ENCODE data around the gene FBXL19. TPM values are rescaled to one million over a fixed set of nuclear protein-coding genes. Genes with fewer than 3 reads are reported as not detected.

FBXL19 gene
- total and polyA plus RNA-seq, 2 of the 13 experiments (the other 11 are each of a cell fraction or from before 2014, with no cell fraction given): 6.0 to 13.7 TPM

- Histone ChIP-seq H4K20me1 (ENCODE audit: insufficient read depth, low read length) (no peaks in the 10 kb centered on the region), H3K27me3 (ENCODE audit: control insufficient read depth in 1 of 2, insufficient read depth in 2 of 2, low read length in 2 of 2) (no peaks in the 10 kb centered on the region), H3K4me3 (replicated peaks in 1 of 3; ENCODE audit: insufficient read depth in 1 of 3, low read depth in 2 of 3, low read length in 3 of 3) (no peak overlapping the region), H3K27ac (ENCODE audit: extremely low read length, insufficient read depth, low read length) (no peak overlapping the region), H2AFZ (ENCODE audit: low read length) (no peak overlapping the region), H3K79me2 (ENCODE audit: insufficient read depth, low read length) (no peaks in the 10 kb centered on the region), H3K9ac (ENCODE audit: insufficient read depth, low read depth, low read length) (no peak overlapping the region), H3K9me3 (ENCODE audit: low read length) (no peaks in the 10 kb centered on the region), H3K4me2 (ENCODE audit: low read depth, low read length) (no peak overlapping the region), H3K4me1 (ENCODE audit: insufficient read depth, low read length) (no peaks in the 10 kb centered on the region), H3K36me3 (replicated peaks in 1 of 2; ENCODE audit: control insufficient read depth in 1 of 2, insufficient read depth in 2 of 2, low read length in 2 of 2) (peaks cover 61 to 86% of the 10 kb centered on the region in 2 experiments)
- TF ChIP-seq KIAA2018 (CRISPR knock-in tag; IDR thresholded peaks at IDR 0.05; ENCODE audit: borderline replicate concordance) (no peak), NPAS2 (CRISPR knock-in tag; IDR thresholded peaks at IDR 0.05; ENCODE audit: borderline replicate concordance) (no peak), AGO2 (optimal IDR thresholded peaks at IDR 0.05; ENCODE audit: low read depth, low read length) (peak; percentile 95), RBM22 (optimal IDR thresholded peaks at IDR 0.05; ENCODE audit: low read length) (peak; percentile 74), POLR2A (IDR thresholded peaks at IDR 0.05; ENCODE audit: insufficient read depth in 1 of 2, low read depth in 2 of 2, low read length in 2 of 2) (0 out of 4 replicates have a peak, but pooled peaks of 1 of the 2 experiments have one; percentile 22), RBFOX2 (IDR thresholded peaks at IDR 0.05; ENCODE audit: low read depth, low read length) (peak; percentile 63), ZNF235 (CRISPR knock-in tag; IDR thresholded peaks at IDR 0.05; ENCODE audit: borderline replicate concordance) (no peak), HNF1A (IDR thresholded peaks at IDR 0.05; ENCODE audit: low read depth) (no peak), HNF1A (CRISPR knock-in tag; IDR thresholded peaks at IDR 0.05; ENCODE audit: borderline replicate concordance) (no peak), DNMT1 (CRISPR knock-in tag; IDR thresholded peaks at IDR 0.05) (0 out of 2 replicates have a peak, but pooled peaks have one; percentile 27)
- no peak for FAIRE-seq
- POLR2A ChIA-PET: interaction anchor here (0.6 kb wide), 1 partner anchor 26 kb away, joined by 3 read pairs; no protein-coding TSS in a partner anchor
- peak; percentile 7; the same call in 2 of the 3 replicates for ATAC-seq
- intact Hi-C loops (cut with micrococcal nuclease; ENCODE audit: unreplicated experiment) (no loop called here), in situ Hi-C loops (cut with HindIII; ENCODE audit: extremely low pct_ligation_motif_present, low pct_unique_long_range_greater_than_20kb) (no loop called here)
- CTCF ChIA-PET (ENCODE audit: low intra/inter-chr PET ratio, low total read pairs): no interaction called here
- DNase-seq (ENCODE audit: low spot score): no peak
- over 99% methylated on average over 16 of the region's 19 CpGs for WGBS (ENCODE audit: low lambda C conversion rate)
- BruUV-seq (replicated peaks): TSS peak; percentile 4
Measured at GRCh38 chr16:30966033-30966619, 42.8 kb downstream of the FBXL19 start.

All from HepG2 (cell line).